ENCODE results near the gene VPS33A. TPM values are rescaled to one million over a fixed set of nuclear protein-coding genes. Genes with fewer than 3 reads are reported as not detected.
A peak's percentile ranks its signal among the peaks of the same experiment; 100 is the strongest.

Gene VPS33A
- 10 to 100 TPM; 12.0 to 14.2 TPM for total RNA-seq
- 26.2 TPM for polyA plus RNA-seq (2013, experiment 1 of 2)
- polyA plus RNA-seq (2013, experiment 2 of 2) = 22.7 TPM
- total RNA-seq = 8.5 to 47.0 (median 23.9) reads per million in 172 experiments

GRCh38 chr12:122266230-122266901 is at the start of gene VPS33A:
TSS of gene VPS33A (minus strand) at chr12:122266494. CDS start at chr12:122266408, 86 bp downstream.
- H3K27ac ChIP-seq (ENCODE audit: low read depth in 1 of 2, low read length in 2 of 2) = peak within 1 kb of the TSS; percentile 94 to 97
- POLR2A ChIA-PET = interaction anchor here (0.6 to 3.3 kb wide), 20 partner anchors 9 to 967 kb away, joined by 3 to 68 read pairs (median 4); partner anchors contain the start of genes CFAP251, DIABLO, HIP1R and KNTC1
- peak; percentile 85 to 97 (median 88) for DNase-seq
- TF ChIP-seq, protein P1, sequence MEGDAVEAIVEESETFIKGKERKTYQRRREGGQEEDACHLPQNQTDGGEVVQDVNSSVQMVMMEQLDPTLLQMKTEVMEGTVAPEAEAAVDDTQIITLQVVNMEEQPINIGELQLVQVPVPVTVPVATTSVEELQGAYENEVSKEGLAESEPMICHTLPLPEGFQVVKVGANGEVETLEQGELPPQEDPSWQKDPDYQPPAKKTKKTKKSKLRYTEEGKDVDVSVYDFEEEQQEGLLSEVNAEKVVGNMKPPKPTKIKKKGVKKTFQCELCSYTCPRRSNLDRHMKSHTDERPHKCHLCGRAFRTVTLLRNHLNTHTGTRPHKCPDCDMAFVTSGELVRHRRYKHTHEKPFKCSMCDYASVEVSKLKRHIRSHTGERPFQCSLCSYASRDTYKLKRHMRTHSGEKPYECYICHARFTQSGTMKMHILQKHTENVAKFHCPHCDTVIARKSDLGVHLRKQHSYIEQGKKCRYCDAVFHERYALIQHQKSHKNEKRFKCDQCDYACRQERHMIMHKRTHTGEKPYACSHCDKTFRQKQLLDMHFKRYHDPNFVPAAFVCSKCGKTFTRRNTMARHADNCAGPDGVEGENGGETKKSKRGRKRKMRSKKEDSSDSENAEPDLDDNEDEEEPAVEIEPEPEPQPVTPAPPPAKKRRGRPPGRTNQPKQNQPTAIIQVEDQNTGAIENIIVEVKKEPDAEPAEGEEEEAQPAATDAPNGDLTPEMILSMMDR (IDR thresholded peaks at IDR 0.05) = no peak
- H3K4me1 Mint-ChIP-seq (ENCODE audit: low read depth) = peaks cover 33% of the 10 kb centered on the region
- H3K36me3 ChIP-seq (ENCODE audit: insufficient read depth, low read length) = peaks cover 19% of the 10 kb centered on the region
- H3K36me3 Mint-ChIP-seq (ENCODE audit: low read depth) = peaks cover 43% of the 10 kb centered on the region
- peak; percentile 68 for ATAC-seq (ENCODE audit: poor library complexity)
- peak within 1 kb of the TSS; percentile 100 for H3K4me3 Mint-ChIP-seq
- H3K27me3 Mint-ChIP-seq = peaks cover 8% of the 10 kb centered on the region
- H3K27me3 ChIP-seq (ENCODE audit: control insufficient read depth in 1 of 2, insufficient read depth in 2 of 2, low read length in 2 of 2) = no peaks in the 10 kb centered on the region
- peak within 1 kb of the TSS; percentile 85 for H3K4me3 ChIP-seq (ENCODE audit: low read length)
- H3K4me1 ChIP-seq (ENCODE audit: insufficient read depth, low read length) = peaks cover 25% of the 10 kb centered on the region
- intact Hi-C loops (cut with DNase I, micrococcal nuclease) = loop anchor here (1.0 to 10.0 kb wide), 5 partner anchors 22 to 349 kb away; partner anchors contain the start of genes CFAP251 (in 1 of the 2), DIABLO (in 1 of the 2) and ZCCHC8 (in 1 of the 2)
- H3K27ac Mint-ChIP-seq = peak within 1 kb of the TSS; percentile 99
- CTCF ChIA-PET = interaction anchor here (0.6 to 3.3 kb wide), 8 partner anchors 22 to 212 kb away, joined by 3 to 24 read pairs (median 4); partner anchors contain the start of gene DIABLO
- H3K9me3 Mint-ChIP-seq = no peaks in the 10 kb centered on the region
- no peaks in the 10 kb centered on the region for H3K9me3 ChIP-seq (ENCODE audit: control insufficient read depth in 1 of 2, insufficient read depth in 1 of 2, low read length in 2 of 2)

DNA sequence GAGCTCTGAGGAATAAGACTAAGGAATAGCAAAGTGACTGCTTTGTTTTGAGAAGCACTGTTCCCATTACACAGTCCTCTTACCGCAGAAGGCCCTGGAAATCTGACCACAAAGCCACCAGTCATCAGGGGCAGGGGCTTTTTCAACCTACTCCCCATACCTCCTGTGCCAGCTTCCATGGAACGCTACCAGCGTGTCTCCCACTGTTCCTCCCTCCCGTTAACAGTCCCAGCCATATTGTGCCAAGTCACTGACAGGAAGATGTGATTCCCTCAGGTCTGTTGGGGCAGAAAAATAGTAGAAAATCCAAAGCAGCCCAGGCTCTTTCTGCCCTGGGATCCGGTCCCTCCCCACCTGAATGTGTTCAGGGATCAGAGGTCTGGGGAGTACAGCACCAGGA is 46.6 kb upstream of the VPS33A start:
- peaks cover 47% of the 10 kb centered on the region for H3K36me3 ChIP-seq (ENCODE audit: insufficient read depth, low read length)
- no peaks in the 10 kb centered on the region for H3K4me1 Mint-ChIP-seq (ENCODE audit: low read depth)

DNA sequence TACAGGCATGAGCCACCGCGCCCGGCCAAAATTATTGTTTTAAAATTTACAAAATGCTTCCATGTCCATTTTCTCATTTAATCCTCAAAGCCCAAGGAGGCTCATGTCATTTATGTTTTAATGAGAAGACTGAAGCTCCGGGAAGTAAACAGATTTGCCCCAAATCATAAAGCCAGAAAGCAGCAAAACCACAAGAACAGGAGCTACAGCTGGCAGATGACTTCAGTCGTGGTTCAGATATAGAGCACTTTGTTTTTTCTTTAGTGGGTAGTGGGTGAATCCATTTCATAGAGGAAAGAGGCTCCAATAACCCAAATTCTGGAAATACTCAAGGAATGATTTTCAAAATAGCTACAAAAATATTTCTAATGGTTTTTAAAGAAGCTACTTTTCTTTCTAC is 45.4 kb upstream of the VPS33A start:
- H3K27ac Mint-ChIP-seq = no peak overlapping the region
- ChIA-PET POLR2A (no interaction called here), CTCF (interaction anchor here (1.4 kb wide), 1 partner anchor 25 kb away, joined by 3 read pairs; no protein-coding TSS in a partner anchor)
- H3K9me3 ChIP-seq (ENCODE audit: control insufficient read depth in 1 of 2, insufficient read depth in 1 of 2, low read length in 2 of 2) = no peaks in the 10 kb centered on the region
- no peaks in the 10 kb centered on the region for H3K27me3 ChIP-seq (ENCODE audit: control insufficient read depth in 1 of 2, insufficient read depth in 2 of 2, low read length in 2 of 2)
- H3K27ac ChIP-seq (ENCODE audit: low read depth in 1 of 2, low read length in 2 of 2) = no peak overlapping the region
- no peaks in the 10 kb centered on the region for H3K27me3 Mint-ChIP-seq
- peaks cover 79% of the 10 kb centered on the region for H3K36me3 Mint-ChIP-seq (ENCODE audit: low read depth)
- no peak overlapping the region for H3K4me3 Mint-ChIP-seq
- ATAC-seq (ENCODE audit: poor library complexity) (no peak), DNase-seq (no peak)
- TF ChIP-seq, protein P1 (IDR thresholded peaks at IDR 0.05) = no peak
- intact Hi-C loops (cut with DNase I, micrococcal nuclease) = no loop called here
- H3K9me3 Mint-ChIP-seq = no peaks in the 10 kb centered on the region
- H3K36me3 ChIP-seq (ENCODE audit: insufficient read depth, low read length) = peaks cover 44% of the 10 kb centered on the region
- no peaks in the 10 kb centered on the region for H3K4me1 Mint-ChIP-seq (ENCODE audit: low read depth)
- H3K4me3 ChIP-seq (ENCODE audit: low read length) = no peak overlapping the region
- H3K4me1 ChIP-seq (ENCODE audit: insufficient read depth, low read length) = no peaks in the 10 kb centered on the region

More for the DNA sequence above, 46.6 kb upstream of the VPS33A start:
- Histone ChIP-seq H3K4me1 (ENCODE audit: insufficient read depth, low read length) (no peaks in the 10 kb centered on the region), H3K9me3 (ENCODE audit: control insufficient read depth in 1 of 2, insufficient read depth in 1 of 2, low read length in 2 of 2) (no peaks in the 10 kb centered on the region), H3K4me3 (ENCODE audit: low read length) (no peak overlapping the region), H3K27me3 (ENCODE audit: control insufficient read depth in 1 of 2, insufficient read depth in 2 of 2, low read length in 2 of 2) (no peaks in the 10 kb centered on the region), H3K27ac (ENCODE audit: low read depth in 1 of 2, low read length in 2 of 2) (no peak overlapping the region)
- TF ChIP-seq, protein P1 (IDR thresholded peaks at IDR 0.05) = no peak
- Mint-ChIP-seq H3K27me3 (no peaks in the 10 kb centered on the region), H3K27ac (no peak overlapping the region), H3K36me3 (ENCODE audit: low read depth) (peaks cover 87% of the 10 kb centered on the region), H3K9me3 (no peaks in the 10 kb centered on the region), H3K4me3 (no peak overlapping the region)
- intact Hi-C loops (cut with DNase I, micrococcal nuclease) = no loop called here
- DNase-seq (no peak), ATAC-seq (ENCODE audit: poor library complexity) (no peak)
- ChIA-PET CTCF (interaction anchor here (1.3 kb wide), 1 partner anchor 34 kb away, joined by 3 read pairs; no protein-coding TSS in a partner anchor), POLR2A (no interaction called here)
